GM12873 (cell line): ENCODE measurements around the gene SPAG17.

ENCODE experiments used
- CTCF ChIP-seq: IDR thresholded peaks from 2 replicates; pipeline ENCODE4 v1.5.1; 2012; ENCODE audit warnings: low read depth, mild to moderate bottlenecking, moderate library complexity, low read length, control low read depth; ENCODE audit not compliant: insufficient read depth; ENCODE audit errors: missing control alignments

Gene SPAG17

GRCh38 chr1:118113261-118113660 is 71.8 kb downstream of the SPAG17 start:
- TF ChIP-seq CTCF: no peak

GRCh38 chr1:118110580-118110979 is 74.4 kb downstream of the SPAG17 start:
- no peak for TF ChIP-seq CTCF

GRCh38 chr1:118104951-118105350 is 80.1 kb downstream of the SPAG17 start:
- no peak for TF ChIP-seq CTCF

GRCh38 chr1:118102445-118102844 is 82.6 kb downstream of the SPAG17 start:
- no peak for TF ChIP-seq CTCF

GRCh38 chr1:118101999-118102398 is 83.0 kb downstream of the SPAG17 start:
- TF ChIP-seq CTCF: no peak

GRCh38 chr1:118101515-118101844 is 83.5 kb downstream of the SPAG17 start:
- TF ChIP-seq CTCF: no peak

GRCh38 chr1:118100686-118101514 is 84.1 kb downstream of the SPAG17 start:
- TF ChIP-seq CTCF: no peak

- no peak for TF ChIP-seq CTCF
Measured at GRCh38 chr1:118099686-118100085, 85.3 kb downstream of the SPAG17 start.
